ENCODE results near the gene SIGLEC5. TPM values are rescaled to one million over a fixed set of nuclear protein-coding genes. Genes with fewer than 3 reads are reported as not detected.
A peak's percentile ranks its signal among the peaks of the same experiment; 100 is the strongest.

SIGLEC5 gene
- total and polyA plus RNA-seq, 2 of the 13 experiments (the other 11 are each of a cell fraction or from before 2014, with no cell fraction given) = not detected

GRCh38 chr19:51593969-51594773 lies 36.0 kb downstream of the SIGLEC5 start (continued):
- TF ChIP-seq ZNF318 (CRISPR knock-in tag; IDR thresholded peaks at IDR 0.05) = no peak
- peak; percentile 54 for TF ChIP-seq CREB1 (IDR thresholded peaks at IDR 0.05)
- peak; percentile 77; the same call in 1 of the 2 replicates for TF ChIP-seq CREB1 (CRISPR knock-in tag; IDR thresholded peaks at IDR 0.05)
- no peak for TF ChIP-seq FOSL1 (CRISPR knock-in tag; IDR thresholded peaks at IDR 0.05; ENCODE audit: borderline replicate concordance)
- no peak for TF ChIP-seq ZSCAN25 (CRISPR knock-in tag; IDR thresholded peaks at IDR 0.05)
- TF ChIP-seq AKAP8 (CRISPR knock-in tag; IDR thresholded peaks at IDR 0.05) = no peak
- TF ChIP-seq ETS1 (CRISPR knock-in tag; IDR thresholded peaks at IDR 0.05) = no peak
- TF ChIP-seq HIVEP1 (CRISPR knock-in tag; IDR thresholded peaks at IDR 0.05) = no peak
- peak; percentile 64 for TF ChIP-seq SAP130 (CRISPR knock-in tag; IDR thresholded peaks at IDR 0.05; ENCODE audit: low read depth)
- no peak for TF ChIP-seq SOX13 (IDR thresholded peaks at IDR 0.05)
- 0 out of 4 replicates have a peak, but pooled peaks of 1 of the 2 experiments have one; percentile 17 for TF ChIP-seq SOX13 (CRISPR knock-in tag; conservative IDR thresholded peaks at IDR 0.05 in 1 of 2, IDR thresholded peaks at IDR 0.05 in 1 of 2)
- TF ChIP-seq KDM2A (CRISPR knock-in tag; IDR thresholded peaks at IDR 0.05; ENCODE audit: borderline replicate concordance, low read depth) = peak; percentile 50; the same call in 1 of the 2 replicates
- TF ChIP-seq ZBTB7A (CRISPR knock-in tag; IDR thresholded peaks at IDR 0.05) = no peak
- TF ChIP-seq HNRNPLL (IDR thresholded peaks at IDR 0.05; ENCODE audit: low read depth, low read length, poor library complexity, severe bottlenecking) = peak; percentile 100
- TF ChIP-seq DZIP1 (CRISPR knock-in tag; IDR thresholded peaks at IDR 0.05) = no peak
- TF ChIP-seq BRF2 (CRISPR knock-in tag; IDR thresholded peaks at IDR 0.05) = no peak
